Sigmoid colon (tissue), 7 donors: ENCODE measurements around the gene FAM98C. TPM values are rescaled to one million over a fixed set of nuclear protein-coding genes. Genes with fewer than 3 reads are reported as not detected.
A peak's percentile ranks its signal among the peaks of the same experiment; 100 is the strongest.

Experiments used
- DNase-seq: peaks from one replicate; pipeline ENCODE4 v3.0.0-alpha.2; 2019
- H3K27ac ChIP-seq, 4 donors: fragments of 200-600 bp; sonication (generic); one replicate each; pipeline ENCODE4 v1.5.1; 2016 to 2019; ENCODE audit warnings: mild to moderate bottlenecking in 1 of 4
- H3K27me3 ChIP-seq, 3 donors: fragments of 200-600 bp; sonication (generic); one replicate each; pipeline ENCODE4 v1.5.1; 2019; ENCODE audit warnings: mild to moderate bottlenecking in 1 of 3
- H3K36me3 ChIP-seq, 4 donors: fragments of 200-600 bp; sonication (generic); one replicate each; pipeline ENCODE4 v1.5.1; 2016 to 2019
- H3K4me1 ChIP-seq, 4 donors: fragments of 200-600 bp; sonication (generic); one replicate each; pipeline ENCODE4 v1.5.1; 2017 to 2019
- H3K4me3 ChIP-seq, 4 donors: fragments of 200-600 bp; sonication (generic); one replicate each; pipeline ENCODE4 v1.5.1; 2017 to 2019; ENCODE audit warnings: mild to moderate bottlenecking in 2 of 4, moderate library complexity in 1 of 4
- H3K9me3 ChIP-seq, 4 donors: fragments of 200-600 bp in 3 of 4; sonication (generic) in 3 of 4; one replicate each; pipeline versions ENCODE4 v1.5.1 to v1.6.1; 2013 to 2019
- EP300 ChIP-seq, 4 donors: sonication (generic); formaldehyde crosslinking; IDR thresholded peaks; one replicate each; pipeline ENCODE4 v1.6.1; 2017; ENCODE audit warnings: antibody characterized with exemption in 4 of 4
- POLR2A ChIP-seq, 2 donors: fragments of 450-650 bp; IDR thresholded peaks; one replicate each; pipeline ENCODE4 v1.6.1; 2016; ENCODE audit warnings: antibody characterized with exemption in 2 of 2, mild to moderate bottlenecking in 2 of 2, moderate library complexity in 2 of 2
- POLR2AphosphoS5 ChIP-seq, 4 donors: sonication (generic); formaldehyde crosslinking; IDR thresholded peaks; one replicate each; pipeline ENCODE4 v1.6.1; 2017; ENCODE audit warnings: antibody characterized with exemption in 4 of 4
- WGBS, 2 donors: extraction: QIAGEN DNeasy Blood & Tissue Kit; methylation state at CpG; one replicate each; pipeline ENCODE4 v1.1.7; 2013; 5-methylcytosine and 5-hydroxymethylcytosine counted together
- intact Hi-C: fragments of 100-400 bp; cut with DNase I; formaldehyde crosslinking; loops from one replicate; pipeline ENCODE4 v1.15.1; 2023
- polyA plus RNA-seq, 3 donors: library from polyadenylated mRNA; stranded (reverse); fragments of 200-250 nt; gene quantifications; one replicate each; pipeline ENCODE4 v1.2.3, GENCODE V29; 2013
- total RNA-seq, 4 donors: library from RNA; depleted of rRNA; stranded (reverse); fragments of >200 nt; gene quantifications; one replicate each; pipeline ENCODE4 v1.1.0, GENCODE V29; 2016
- TF ChIP-seq, protein P1 (sequence below), 4 experiments: fragments of 450-650 bp in 3 of 4; fragments of 200-600 bp in 1 of 4; IDR thresholded peaks; one replicate each; pipeline ENCODE4 v1.5.1; 2016 to 2019; ENCODE audit warnings: antibody characterized with exemption in 4 of 4, mild to moderate bottlenecking in 3 of 4, moderate library complexity in 2 of 4
- donor health status: healthy with polysubstance abuse.
- donor health status: Bipolar disorder and iron deficiency.
- donor health status: healthy.

Gene FAM98C
- total and polyA plus RNA-seq, 7 donors: 17.2 to 30.0 (median 26.1) TPM

DNA sequence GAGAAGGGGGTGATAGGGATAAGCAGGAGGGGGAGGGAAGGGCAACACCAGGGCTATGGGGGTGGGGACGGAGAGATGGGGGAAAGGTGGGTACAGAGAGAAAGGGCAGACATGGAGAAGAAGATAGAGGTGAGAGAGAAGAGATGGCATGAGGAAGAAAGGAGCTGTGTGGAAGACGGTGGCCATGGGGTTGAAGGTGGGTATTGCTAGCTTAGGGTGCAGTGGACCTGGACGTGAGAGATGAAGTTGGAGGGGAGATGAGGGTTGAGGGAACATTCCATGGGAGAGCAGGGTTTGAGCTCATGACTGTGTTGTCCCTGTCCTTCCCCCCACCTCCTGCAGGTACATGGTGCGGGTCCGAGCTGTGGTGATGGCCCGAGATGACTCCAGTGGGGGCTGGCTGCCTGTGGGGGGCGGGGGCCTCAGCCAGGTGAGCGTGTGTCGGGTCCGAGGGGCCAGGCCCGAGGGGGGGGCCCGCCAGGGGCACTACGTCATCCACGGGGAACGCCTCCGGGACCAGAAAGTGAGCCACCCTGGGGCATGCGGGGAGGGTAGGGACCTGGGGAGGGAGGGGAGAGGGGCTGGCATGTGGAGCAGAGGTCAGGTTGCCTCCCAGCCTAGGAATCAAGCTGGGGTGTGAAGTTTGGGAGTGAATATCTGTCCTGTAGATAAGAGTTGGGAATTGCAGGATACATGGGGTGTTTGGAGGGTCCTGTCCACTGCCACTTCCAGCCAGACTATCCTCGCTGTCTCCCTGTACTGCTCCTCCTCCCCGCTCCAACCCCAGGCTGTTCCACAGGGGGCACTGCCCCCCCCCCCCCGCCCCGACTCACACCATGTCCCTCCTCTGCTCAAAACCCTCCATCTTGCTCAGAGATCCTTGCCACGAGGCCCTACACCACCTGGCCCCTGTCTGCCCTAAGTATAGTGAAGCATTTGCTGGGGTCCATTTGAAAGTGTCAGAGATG lies 12.7 kb upstream of the FAM98C start:
- Histone ChIP-seq H3K27me3 (peaks cover 15 to 79% (median 51%) of the 10 kb centered on the region in 3 donors), H3K27ac (peak overlapping the region in 1 of 4 donors; percentile 53), H3K36me3 (peaks cover 0 to 3% (median 0%) of the 10 kb centered on the region in 4 donors), H3K4me3 (no peak overlapping the region), H3K4me1 (peaks cover 0 to 37% (median 33%) of the 10 kb centered on the region in 4 donors), H3K9me3 (no peaks in the 10 kb centered on the region)
- no peak for DNase-seq
- intact Hi-C loops: no loop called here
- WGBS, 2 donors: 44 to 45% methylated on average over 22 of the region's 22 CpGs
- no peak for TF ChIP-seq EP300 (IDR thresholded peaks at IDR 0.05)
- TF ChIP-seq, protein P1, sequence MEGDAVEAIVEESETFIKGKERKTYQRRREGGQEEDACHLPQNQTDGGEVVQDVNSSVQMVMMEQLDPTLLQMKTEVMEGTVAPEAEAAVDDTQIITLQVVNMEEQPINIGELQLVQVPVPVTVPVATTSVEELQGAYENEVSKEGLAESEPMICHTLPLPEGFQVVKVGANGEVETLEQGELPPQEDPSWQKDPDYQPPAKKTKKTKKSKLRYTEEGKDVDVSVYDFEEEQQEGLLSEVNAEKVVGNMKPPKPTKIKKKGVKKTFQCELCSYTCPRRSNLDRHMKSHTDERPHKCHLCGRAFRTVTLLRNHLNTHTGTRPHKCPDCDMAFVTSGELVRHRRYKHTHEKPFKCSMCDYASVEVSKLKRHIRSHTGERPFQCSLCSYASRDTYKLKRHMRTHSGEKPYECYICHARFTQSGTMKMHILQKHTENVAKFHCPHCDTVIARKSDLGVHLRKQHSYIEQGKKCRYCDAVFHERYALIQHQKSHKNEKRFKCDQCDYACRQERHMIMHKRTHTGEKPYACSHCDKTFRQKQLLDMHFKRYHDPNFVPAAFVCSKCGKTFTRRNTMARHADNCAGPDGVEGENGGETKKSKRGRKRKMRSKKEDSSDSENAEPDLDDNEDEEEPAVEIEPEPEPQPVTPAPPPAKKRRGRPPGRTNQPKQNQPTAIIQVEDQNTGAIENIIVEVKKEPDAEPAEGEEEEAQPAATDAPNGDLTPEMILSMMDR (IDR thresholded peaks at IDR 0.05): no peak
- no peak for TF ChIP-seq POLR2A (IDR thresholded peaks at IDR 0.05)
- no peak for TF ChIP-seq POLR2AphosphoS5 (IDR thresholded peaks at IDR 0.05)

DNA sequence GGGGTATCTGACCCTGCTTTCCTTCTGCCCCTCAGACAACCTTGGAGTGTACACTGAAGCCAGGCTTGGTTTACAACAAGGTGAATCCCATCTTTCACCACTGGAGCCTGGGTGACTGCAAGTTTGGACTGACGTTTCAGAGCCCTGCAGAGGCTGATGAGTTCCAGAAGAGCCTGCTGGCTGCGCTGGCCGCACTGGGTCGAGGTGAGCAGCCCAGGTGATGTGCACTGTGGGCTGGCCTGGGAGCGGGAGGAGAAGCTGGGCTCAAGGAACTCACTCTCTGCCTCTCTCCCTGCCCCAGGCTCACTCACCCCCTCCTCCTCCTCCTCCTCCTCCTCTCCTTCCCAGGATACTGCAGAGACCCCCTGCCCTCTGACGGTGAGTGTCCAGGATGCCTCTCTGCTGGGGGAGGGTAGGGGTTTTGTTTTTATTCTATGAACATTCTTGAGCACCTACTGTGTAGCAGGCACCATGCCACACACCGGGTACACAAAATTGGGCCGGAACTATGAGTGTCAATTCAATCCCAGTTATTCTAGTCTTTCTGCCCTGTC lies 10.9 kb upstream of the FAM98C start:
- Histone ChIP-seq H3K27ac (no peak overlapping the region), H3K4me1 (peaks cover 0 to 27% (median 25%) of the 10 kb centered on the region in 4 donors), H3K36me3 (no peaks in the 10 kb centered on the region), H3K4me3 (no peak overlapping the region), H3K27me3 (peaks cover 13 to 79% (median 44%) of the 10 kb centered on the region in 3 donors), H3K9me3 (no peaks in the 10 kb centered on the region)
- intact Hi-C loops: no loop called here
- DNase-seq: no peak
- 67 to 70% methylated on average over 8 of the region's 8 CpGs for WGBS, 2 donors
- no peak for TF ChIP-seq POLR2AphosphoS5 (IDR thresholded peaks at IDR 0.05)
- TF ChIP-seq POLR2A (IDR thresholded peaks at IDR 0.05): no peak
- TF ChIP-seq, protein P1 (IDR thresholded peaks at IDR 0.05): no peak
- no peak for TF ChIP-seq EP300 (IDR thresholded peaks at IDR 0.05)

DNA sequence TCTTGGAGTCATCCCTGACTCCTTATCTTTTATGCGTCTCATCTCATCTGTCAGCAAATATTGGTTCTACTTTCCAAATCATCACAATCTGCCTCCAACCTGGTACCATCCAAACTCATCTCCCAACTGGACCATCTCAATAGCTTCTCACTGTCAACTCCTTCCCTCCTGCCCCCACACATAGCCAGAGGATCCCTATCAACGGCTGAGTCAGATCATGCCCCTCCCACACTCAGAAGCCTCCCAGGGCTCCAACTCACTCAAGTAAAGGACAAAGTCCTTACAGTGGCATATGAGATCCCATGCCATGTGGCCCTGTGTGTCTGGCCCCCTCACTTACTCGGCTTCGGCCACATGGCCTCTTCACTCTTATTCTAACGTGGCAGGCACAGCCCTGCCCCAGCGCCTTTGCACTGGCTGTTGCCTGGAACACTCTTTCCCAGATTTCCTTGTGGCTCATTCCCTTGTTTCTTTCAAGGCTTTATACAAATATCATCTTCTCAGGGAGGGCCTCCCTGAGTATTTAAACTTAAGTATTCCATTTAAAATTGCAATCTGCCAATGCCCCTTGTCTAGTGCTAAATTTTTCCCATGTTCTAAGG lies 10.1 kb upstream of the FAM98C start:
- no peaks in the 10 kb centered on the region for H3K36me3 ChIP-seq

DNA sequence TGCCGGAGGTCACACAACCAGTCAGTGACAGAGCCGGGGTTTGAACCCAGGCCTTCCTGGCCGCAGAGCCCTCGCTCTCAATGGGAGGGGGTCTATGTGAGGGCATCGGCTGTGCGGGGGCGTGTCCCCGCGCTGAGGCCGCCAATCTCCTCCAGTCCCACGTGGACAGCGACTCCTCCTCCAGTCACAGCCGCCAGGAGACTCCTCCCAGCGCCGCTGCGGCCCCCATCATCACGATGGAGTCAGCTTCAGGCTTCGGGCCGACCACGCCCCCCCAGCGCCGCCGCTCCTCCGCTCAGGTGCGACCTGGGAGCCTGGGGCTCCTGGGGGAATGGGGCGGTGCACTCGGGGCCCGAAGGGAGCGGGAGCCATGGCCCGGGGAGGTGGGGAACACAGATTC lies 8.4 kb upstream of the FAM98C start:
- TF ChIP-seq EP300 (IDR thresholded peaks at IDR 0.05) (no peak), POLR2AphosphoS5 (IDR thresholded peaks at IDR 0.05) (no peak), POLR2A (IDR thresholded peaks at IDR 0.05) (no peak)
- TF ChIP-seq, protein P1 (IDR thresholded peaks at IDR 0.05): no peak
- H3K4me3 ChIP-seq: no peak overlapping the region
- DNase-seq: no peak
- intact Hi-C loops: no loop called here
- H3K9me3 ChIP-seq: no peaks in the 10 kb centered on the region
- 4 to 5% methylated on average over 30 of the region's 30 CpGs for WGBS, 2 donors
- H3K27ac ChIP-seq: no peak overlapping the region
- H3K36me3 ChIP-seq: no peaks in the 10 kb centered on the region
- peaks cover 0 to 2% (median under 1%) of the 10 kb centered on the region in 4 donors for H3K4me1 ChIP-seq
- H3K27me3 ChIP-seq: peaks cover 22 to 79% (median 46%) of the 10 kb centered on the region in 3 donors

More for the DNA sequence above, 10.1 kb upstream of the FAM98C start:
- no peak for TF ChIP-seq POLR2AphosphoS5 (IDR thresholded peaks at IDR 0.05)
- TF ChIP-seq, protein P1 (IDR thresholded peaks at IDR 0.05): no peak
- no peak for TF ChIP-seq EP300 (IDR thresholded peaks at IDR 0.05)
- TF ChIP-seq POLR2A (IDR thresholded peaks at IDR 0.05): no peak
- peaks cover 11 to 79% (median 44%) of the 10 kb centered on the region in 3 donors for H3K27me3 ChIP-seq
- peaks cover 0 to 19% (median 17%) of the 10 kb centered on the region in 4 donors for H3K4me1 ChIP-seq
- no peak for DNase-seq
- no peak overlapping the region for H3K27ac ChIP-seq
- intact Hi-C loops: no loop called here
- H3K9me3 ChIP-seq: no peaks in the 10 kb centered on the region
- WGBS, 2 donors: 35 to 69% methylated on average over 6 of the region's 6 CpGs
- H3K4me3 ChIP-seq: no peak overlapping the region
